ENCODE results near the gene KLHL20. TPM values are rescaled to one million over a fixed set of nuclear protein-coding genes. Genes with fewer than 3 reads are reported as not detected.

Gene KLHL20
- total and polyA plus RNA-seq, 2 donors (not counting 3 experiments of a cell fraction or from before 2014, with no cell fraction given), result 14.0 to 26.9 TPM

DNA sequence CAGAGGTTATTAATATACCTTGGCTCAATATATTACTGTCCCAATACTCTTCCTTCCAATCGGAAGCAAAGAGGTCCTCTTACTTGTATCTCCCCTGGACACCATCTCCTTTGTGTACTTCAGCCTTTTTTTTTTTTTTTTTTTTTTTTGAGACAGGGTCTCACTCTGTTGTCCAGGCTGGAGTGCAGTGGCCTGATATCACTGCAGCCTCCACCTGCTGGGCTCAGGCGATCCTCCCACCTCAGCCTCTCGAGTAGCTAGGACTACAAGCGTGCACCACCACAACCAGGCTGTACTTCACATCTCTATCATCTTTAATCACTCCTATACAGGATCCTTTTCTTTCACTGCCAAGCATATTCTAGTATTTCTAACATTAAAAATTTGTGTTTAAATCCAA is 106.9 kb downstream of the KLHL20 start:
- no peaks in the 10 kb centered on the region for H3K9me3 ChIP-seq (replicated peaks; ENCODE audit: control insufficient read depth, insufficient read depth, low read length)
- TF ChIP-seq FOS (IDR thresholded peaks at IDR 0.05; ENCODE audit: borderline replicate concordance, insufficient read depth, low read length), result no peak
- TF ChIP-seq POLR2A (IDR thresholded peaks at IDR 0.05; ENCODE audit: low read depth, low read length), result no peak
- no peak for TF ChIP-seq MAX (IDR thresholded peaks at IDR 0.05; ENCODE audit: insufficient read depth, insufficient read length)
- TF ChIP-seq EZH2 (IDR thresholded peaks at IDR 0.05; ENCODE audit: borderline replicate concordance, low read depth, low read length, severe bottlenecking), result no peak
- TF ChIP-seq JUN (IDR thresholded peaks at IDR 0.05; ENCODE audit: borderline replicate concordance, insufficient read depth, insufficient read length, low read depth), result no peak
- no peak for TF ChIP-seq CTCF (IDR thresholded peaks at IDR 0.05; ENCODE audit: extremely low read depth in 1 of 2, insufficient read depth in 1 of 2, low read depth in 1 of 2, low read length in 2 of 2)
- TF ChIP-seq GATA2 (IDR thresholded peaks at IDR 0.05; ENCODE audit: insufficient read depth, insufficient read length, low read depth, low read length), result no peak
- TF ChIP-seq MYC (IDR thresholded peaks at IDR 0.05; ENCODE audit: low read depth, low read length), result no peak
- TF ChIP-seq POLR2AphosphoS5 (IDR thresholded peaks at IDR 0.05; ENCODE audit: insufficient read depth, low read depth, low read length), result no peak
- ChIA-PET CTCF (interaction anchor here (0.9 kb wide), 1 partner anchor 386 kb away, joined by 3 read pairs; no protein-coding TSS in a partner anchor), POLR2A (interaction anchor here (0.6 kb wide), 1 partner anchor 419 kb away, joined by 6 read pairs; no protein-coding TSS in a partner anchor)
- peaks cover 65% of the 10 kb centered on the region for H3K79me2 ChIP-seq (ENCODE audit: control insufficient read depth, insufficient read depth, low read length)
- BruUV-seq (replicated peaks), result no TSS peak
- DNase-seq (ENCODE audit: low read depth, low spot score), result no peak
- H3K36me3 ChIP-seq (ENCODE audit: control insufficient read depth in 2 of 2, extremely low read depth in 1 of 2, insufficient read depth in 2 of 2, low read length in 2 of 2), result no peaks in the 10 kb centered on the region
- no peak overlapping the region for H2AFZ ChIP-seq (ENCODE audit: low read depth, low read length)
- no peak for FAIRE-seq
- H3K4me2 ChIP-seq (ENCODE audit: insufficient read depth, low read length), result no peak overlapping the region
- H3K27ac ChIP-seq (ENCODE audit: insufficient read depth, low read depth, low read length), result no peak overlapping the region
- H3K4me3 ChIP-seq (replicated peaks in 1 of 3; ENCODE audit: insufficient read depth in 1 of 3, low read depth in 1 of 3, low read length in 3 of 3), result no peak overlapping the region
- no peaks in the 10 kb centered on the region for H3K9me1 ChIP-seq (replicated peaks; ENCODE audit: control insufficient read depth, extremely low read depth, insufficient read depth, low read length)
- intact Hi-C loops (cut with micrococcal nuclease), result no loop called here
- dilution Hi-C loops (cut with MboI; ENCODE audit: extremely low pct_ligation_motif_present, low sequenced_read_pairs), result no loop called here
- H4K20me1 ChIP-seq (replicated peaks; ENCODE audit: control insufficient read depth, extremely low read depth, insufficient read depth, low read length), result no peaks in the 10 kb centered on the region
- peaks cover 10% of the 10 kb centered on the region for H3K4me1 ChIP-seq (ENCODE audit: control insufficient read depth, extremely low read depth, insufficient read depth, low read length)
- no peak overlapping the region for H3K9ac ChIP-seq (replicated peaks; ENCODE audit: extremely low read depth, insufficient read depth, low read length)
- no peaks in the 10 kb centered on the region for H3K27me3 ChIP-seq (ENCODE audit: control insufficient read depth in 2 of 2, insufficient read depth in 2 of 2, low read length in 2 of 2)

Measured in endothelial cell of umbilical vein (primary cell).